ENCODE data around the gene SAMD5.

DNA sequence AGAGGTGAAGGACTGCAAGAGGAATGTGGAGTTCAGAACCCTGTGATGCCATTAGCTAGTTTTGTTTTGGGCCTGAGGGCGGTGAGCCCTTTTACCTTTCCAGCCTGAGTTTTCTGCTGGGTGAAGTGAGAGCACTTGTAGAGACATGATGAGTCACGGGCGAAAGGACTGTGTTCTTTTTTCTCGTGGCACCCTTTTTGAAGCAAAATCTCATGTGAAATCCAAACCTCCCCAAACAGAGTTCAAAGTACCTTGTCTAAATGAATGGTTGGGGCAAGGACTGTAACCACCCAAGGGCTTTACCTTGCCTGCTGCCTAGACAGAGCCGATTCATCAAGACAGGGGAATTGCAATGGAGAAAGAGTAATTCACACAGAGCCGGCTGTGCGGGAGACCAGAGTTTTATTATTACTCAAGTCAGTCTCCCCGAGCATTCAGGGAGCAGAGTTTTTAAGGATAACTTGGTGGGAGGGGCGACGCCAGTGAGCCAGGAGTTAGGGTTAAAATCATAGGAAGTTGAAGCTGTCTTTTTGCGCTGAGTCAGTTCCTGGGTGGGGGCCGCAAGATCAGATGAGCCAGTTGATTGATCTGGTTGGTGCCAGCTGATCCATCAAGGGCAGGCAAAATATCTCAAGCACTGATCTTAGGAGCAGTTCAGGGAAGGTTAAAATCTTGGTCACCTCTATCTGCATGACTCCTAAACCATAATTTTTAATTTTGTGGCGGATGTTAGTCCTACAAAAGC is 25.8 kb downstream of the SAMD5 start:
- TF ChIP-seq CTCF (IDR thresholded peaks at IDR 0.05) (no peak), EZH2 (IDR thresholded peaks at IDR 0.05) (no peak), EZH2phosphoT487 (IDR thresholded peaks at IDR 0.05) (no peak)

Data from neural progenitor cell (in vitro differentiated cells).